ENCODE data around the gene JAM2.
"Not testable (repeated sequence)": the region's sequence is repeated elsewhere in the genome, so short reads cannot be mapped to it uniquely, and the experiment has no call there.

The JAM2 gene

DNA sequence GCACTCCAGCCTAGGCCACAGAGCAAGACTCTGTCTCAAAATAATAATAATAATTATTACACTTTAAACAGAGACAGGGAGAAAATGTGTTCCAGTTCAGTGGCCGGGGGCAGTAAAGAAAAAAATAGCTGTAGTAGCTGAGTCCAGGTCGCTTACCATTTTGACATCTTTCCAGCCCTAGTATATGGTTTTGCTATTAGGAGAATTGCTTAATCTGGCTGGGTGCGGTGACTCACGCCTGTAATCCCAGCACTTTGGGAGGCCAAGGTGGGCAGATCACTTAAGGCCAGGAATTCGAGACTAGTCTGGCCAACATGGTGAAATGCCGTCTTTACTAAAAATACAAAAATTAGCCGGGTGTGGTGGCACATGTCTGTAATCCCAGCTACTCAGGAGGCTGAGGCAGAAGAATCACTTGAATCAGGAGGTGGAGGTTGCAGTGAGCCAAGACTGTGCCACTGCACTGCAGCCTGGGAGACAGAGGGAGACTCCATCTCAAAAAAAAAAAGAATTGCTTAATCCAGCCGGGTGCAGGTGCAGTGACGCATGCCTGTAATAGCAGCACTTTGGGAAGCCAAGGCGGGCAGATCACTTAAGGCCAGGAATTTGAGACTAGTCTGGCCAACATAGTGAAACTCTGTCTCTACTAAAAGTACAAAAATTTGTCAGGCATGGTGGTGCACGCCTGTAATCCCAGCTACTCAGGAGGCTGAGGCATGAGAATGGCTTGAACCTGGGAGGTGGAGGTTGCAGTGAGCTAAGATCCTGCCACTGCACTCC, 13.1 kb upstream of the JAM2 start:
- H2AFZ ChIP-seq (ENCODE audit: low read length, unreplicated experiment); H3K4me3 ChIP-seq (ENCODE audit: low read depth, low read length); H3K27ac ChIP-seq (ENCODE audit: low read depth, low read length); H3K79me2 ChIP-seq (ENCODE audit: control insufficient read depth, insufficient read depth, low read length, unreplicated experiment); H3K36me3 ChIP-seq (ENCODE audit: insufficient read depth, low read length); H3K4me1 ChIP-seq (ENCODE audit: control insufficient read depth, insufficient read depth, low read length, unreplicated experiment): not testable (repeated sequence)
- H3K27me3 ChIP-seq (ENCODE audit: insufficient read depth, low read length) = peaks cover 18% of the 10 kb centered on the region

DNA sequence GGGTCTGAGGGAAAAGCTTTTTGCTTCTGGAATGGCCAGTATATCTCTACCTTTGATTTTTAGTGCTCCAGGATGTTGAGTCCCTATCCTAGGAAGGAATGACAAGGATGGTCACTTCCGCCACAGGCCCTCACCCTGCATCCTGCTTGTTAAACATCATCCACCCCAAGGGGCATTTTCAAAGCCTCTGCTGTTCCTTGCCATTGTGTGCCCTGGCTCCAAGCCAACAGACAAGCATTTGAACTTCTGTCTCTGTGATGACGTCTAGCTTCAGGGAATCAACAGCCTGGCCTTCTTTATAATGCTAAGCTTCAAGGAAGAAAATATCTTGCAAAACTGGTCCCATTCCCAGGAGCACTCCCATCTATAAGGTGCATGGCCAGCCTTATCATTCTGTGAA, 12.3 kb upstream of the JAM2 start:
- H2AFZ ChIP-seq (ENCODE audit: low read length, unreplicated experiment) = no peak overlapping the region
- no peaks in the 10 kb centered on the region for H3K79me2 ChIP-seq (ENCODE audit: control insufficient read depth, insufficient read depth, low read length, unreplicated experiment)
- no peaks in the 10 kb centered on the region for H3K36me3 ChIP-seq (ENCODE audit: insufficient read depth, low read length)
- no peaks in the 10 kb centered on the region for H3K4me1 ChIP-seq (ENCODE audit: control insufficient read depth, insufficient read depth, low read length, unreplicated experiment)
- peaks cover 18% of the 10 kb centered on the region for H3K27me3 ChIP-seq (ENCODE audit: insufficient read depth, low read length)
- no peak overlapping the region for H3K4me3 ChIP-seq (ENCODE audit: low read depth, low read length)
- no peak overlapping the region for H3K27ac ChIP-seq (ENCODE audit: low read depth, low read length)

DNA sequence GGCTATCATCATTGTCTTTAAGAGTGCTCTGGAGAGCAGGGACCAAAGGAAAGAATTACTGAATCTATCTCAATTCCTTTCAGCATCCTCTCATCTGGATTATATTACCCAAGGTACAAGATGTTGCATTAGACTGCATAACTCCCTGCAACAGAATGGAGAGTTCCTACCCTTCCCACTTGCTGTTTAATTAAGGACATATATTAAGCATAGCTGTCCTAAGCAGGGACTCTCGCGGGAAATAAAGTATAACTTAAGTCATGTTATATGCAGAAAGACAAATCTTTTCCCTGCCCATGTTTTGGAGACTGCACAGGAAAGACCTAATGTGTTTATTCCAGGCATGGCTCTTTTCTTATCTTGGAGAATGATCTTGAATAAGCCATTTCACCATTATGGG, 6.8 kb upstream of the JAM2 start:
- H3K36me3 ChIP-seq (ENCODE audit: insufficient read depth, low read length) = no peaks in the 10 kb centered on the region
- H3K4me1 ChIP-seq (ENCODE audit: control insufficient read depth, insufficient read depth, low read length, unreplicated experiment) = no peaks in the 10 kb centered on the region
- peaks cover 29% of the 10 kb centered on the region for H3K27me3 ChIP-seq (ENCODE audit: insufficient read depth, low read length)
- no peaks in the 10 kb centered on the region for H3K79me2 ChIP-seq (ENCODE audit: control insufficient read depth, insufficient read depth, low read length, unreplicated experiment)
- H3K4me3 ChIP-seq (ENCODE audit: low read depth, low read length) = no peak overlapping the region
- H2AFZ ChIP-seq (ENCODE audit: low read length, unreplicated experiment) = no peak overlapping the region
- no peak overlapping the region for H3K27ac ChIP-seq (ENCODE audit: low read depth, low read length)

DNA sequence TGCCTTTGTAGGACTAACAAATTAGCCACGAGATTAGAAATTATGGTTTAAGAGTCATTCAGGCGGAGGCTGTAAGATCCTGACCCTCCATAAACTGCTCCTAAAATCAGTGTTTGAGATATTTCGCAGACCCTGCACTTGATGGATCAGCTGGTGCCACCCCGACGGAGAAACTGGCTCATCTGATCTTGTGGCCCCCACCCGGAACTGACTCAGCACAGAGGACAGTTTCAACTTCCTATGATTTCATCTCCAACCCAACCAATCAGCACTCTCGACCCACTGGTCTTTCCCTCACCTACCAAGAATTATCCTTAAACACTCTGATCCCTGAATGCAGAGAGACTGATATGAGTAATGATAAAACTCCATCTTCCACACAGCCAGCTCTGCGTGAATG, 3.7 kb upstream of the JAM2 start:
- Histone ChIP-seq H3K79me2 (ENCODE audit: control insufficient read depth, insufficient read depth, low read length, unreplicated experiment) (no peaks in the 10 kb centered on the region), H3K27me3 (ENCODE audit: insufficient read depth, low read length) (peaks cover 34% of the 10 kb centered on the region), H3K4me1 (ENCODE audit: control insufficient read depth, insufficient read depth, low read length, unreplicated experiment) (no peaks in the 10 kb centered on the region), H2AFZ (ENCODE audit: low read length, unreplicated experiment) (no peak overlapping the region), H3K36me3 (ENCODE audit: insufficient read depth, low read length) (no peaks in the 10 kb centered on the region), H3K4me3 (ENCODE audit: low read depth, low read length) (no peak overlapping the region), H3K27ac (ENCODE audit: low read depth, low read length) (no peak overlapping the region)

DNA sequence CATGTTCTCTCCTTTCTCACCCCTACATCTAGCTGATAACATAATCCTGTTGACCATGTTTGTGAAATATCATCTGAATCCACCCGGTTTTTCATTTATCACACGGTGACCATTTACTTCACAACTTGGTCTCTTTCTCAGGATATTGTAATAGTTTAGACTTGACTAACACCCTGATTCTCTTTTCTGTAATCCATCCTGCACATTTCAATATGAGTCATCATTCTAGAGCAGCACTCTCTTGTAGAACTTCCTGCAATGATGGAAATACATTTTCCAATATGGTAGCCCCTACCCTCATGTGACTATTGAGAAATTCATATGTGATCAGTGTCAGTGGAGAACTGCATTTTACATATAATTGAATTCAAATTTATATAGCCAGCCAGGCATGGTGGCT, 2.3 kb upstream of the JAM2 start:
- peaks cover 43% of the 10 kb centered on the region for H3K27me3 ChIP-seq (ENCODE audit: insufficient read depth, low read length)
- H3K4me3 ChIP-seq (ENCODE audit: low read depth, low read length) = no peak overlapping the region
- H2AFZ ChIP-seq (ENCODE audit: low read length, unreplicated experiment) = no peak overlapping the region
- H3K4me1 ChIP-seq (ENCODE audit: control insufficient read depth, insufficient read depth, low read length, unreplicated experiment) = no peaks in the 10 kb centered on the region
- no peaks in the 10 kb centered on the region for H3K79me2 ChIP-seq (ENCODE audit: control insufficient read depth, insufficient read depth, low read length, unreplicated experiment)
- H3K27ac ChIP-seq (ENCODE audit: low read depth, low read length) = no peak overlapping the region
- no peaks in the 10 kb centered on the region for H3K36me3 ChIP-seq (ENCODE audit: insufficient read depth, low read length)

DNA sequence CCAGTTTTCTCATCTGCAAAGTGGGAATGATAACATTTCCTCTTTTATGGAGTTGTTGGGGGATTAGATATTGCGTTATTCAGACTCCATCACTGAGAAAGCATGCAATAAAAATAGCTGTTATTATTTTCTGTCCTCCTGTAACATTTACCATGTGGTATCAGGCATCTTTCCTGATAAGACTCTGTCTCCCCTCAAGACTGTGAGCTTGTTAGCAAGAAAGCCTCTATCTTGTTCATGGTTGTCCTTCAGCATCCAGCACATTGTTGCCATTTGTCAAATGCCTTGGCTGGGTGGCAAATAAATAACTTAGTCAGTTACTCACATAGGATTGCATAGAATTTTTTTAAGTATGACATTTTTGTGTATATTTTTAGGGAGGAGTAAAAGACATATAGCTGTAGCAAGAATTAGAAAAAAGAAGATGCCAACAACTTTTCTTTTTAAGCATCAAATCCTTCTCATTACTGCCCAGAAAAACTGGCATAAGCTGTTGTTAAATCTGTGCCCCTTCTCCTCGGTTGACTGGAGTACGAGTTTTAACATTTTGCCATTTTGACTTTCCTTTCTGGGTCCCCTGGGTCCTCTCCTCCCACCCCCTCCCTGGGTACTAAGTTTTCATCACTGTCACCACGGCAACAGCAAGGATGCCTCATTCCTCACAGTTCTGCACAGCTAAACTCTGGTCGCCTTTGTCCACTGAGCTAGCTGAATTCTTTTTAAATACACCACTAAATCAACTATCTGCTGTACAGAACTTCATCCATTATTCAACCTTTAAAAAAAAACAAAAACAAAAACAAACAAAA, 1.0 kb upstream of the JAM2 start:
- no peak overlapping the region for H2AFZ ChIP-seq (ENCODE audit: low read length, unreplicated experiment)
- H3K27ac ChIP-seq (ENCODE audit: low read depth, low read length) = no peak overlapping the region
- no peaks in the 10 kb centered on the region for H3K4me1 ChIP-seq (ENCODE audit: control insufficient read depth, insufficient read depth, low read length, unreplicated experiment)
- no peaks in the 10 kb centered on the region for H3K79me2 ChIP-seq (ENCODE audit: control insufficient read depth, insufficient read depth, low read length, unreplicated experiment)
- H3K36me3 ChIP-seq (ENCODE audit: insufficient read depth, low read length) = no peaks in the 10 kb centered on the region
- peaks cover 50% of the 10 kb centered on the region for H3K27me3 ChIP-seq (ENCODE audit: insufficient read depth, low read length)
- H3K4me3 ChIP-seq (ENCODE audit: low read depth, low read length) = peak overlapping the region; percentile 76

DNA sequence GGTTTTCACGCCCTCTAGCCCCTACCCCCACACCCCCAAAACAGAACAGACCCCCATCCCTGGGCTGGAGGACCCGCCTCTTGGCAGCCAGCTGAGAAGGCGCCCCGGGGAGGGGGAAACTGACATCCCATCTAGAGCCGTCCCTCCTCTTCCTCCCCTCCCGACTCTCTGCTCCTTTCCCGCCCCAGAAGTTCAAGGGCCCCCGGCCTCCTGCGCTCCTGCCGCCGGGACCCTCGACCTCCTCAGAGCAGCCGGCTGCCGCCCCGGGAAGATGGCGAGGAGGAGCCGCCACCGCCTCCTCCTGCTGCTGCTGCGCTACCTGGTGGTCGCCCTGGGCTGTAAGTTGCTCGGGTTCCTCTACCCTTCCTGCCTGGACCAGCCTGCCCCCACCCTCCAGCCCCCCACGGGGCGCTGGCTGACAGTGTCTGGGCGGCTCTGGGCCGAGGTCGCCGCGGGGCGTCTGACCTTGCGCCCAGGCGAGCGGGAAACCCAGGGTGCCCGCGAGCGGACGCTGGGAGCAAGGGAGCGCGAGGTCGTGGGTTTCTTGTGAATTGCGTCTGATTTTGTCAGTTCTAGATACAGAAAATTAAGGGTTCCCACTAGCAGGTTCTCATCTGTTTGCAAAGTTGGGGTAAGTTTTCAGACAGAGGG, 618 bp downstream of the JAM2 start:
- Histone ChIP-seq H3K4me3 (ENCODE audit: low read depth, low read length) (peak overlapping the region; percentile 76), H3K27me3 (ENCODE audit: insufficient read depth, low read length) (peaks cover 42% of the 10 kb centered on the region), H3K27ac (ENCODE audit: low read depth, low read length) (no peak overlapping the region), H3K4me1 (ENCODE audit: control insufficient read depth, insufficient read depth, low read length, unreplicated experiment) (no peaks in the 10 kb centered on the region), H2AFZ (ENCODE audit: low read length, unreplicated experiment) (peak overlapping the region; percentile 90), H3K36me3 (ENCODE audit: insufficient read depth, low read length) (no peaks in the 10 kb centered on the region), H3K79me2 (ENCODE audit: control insufficient read depth, insufficient read depth, low read length, unreplicated experiment) (no peaks in the 10 kb centered on the region)

DNA sequence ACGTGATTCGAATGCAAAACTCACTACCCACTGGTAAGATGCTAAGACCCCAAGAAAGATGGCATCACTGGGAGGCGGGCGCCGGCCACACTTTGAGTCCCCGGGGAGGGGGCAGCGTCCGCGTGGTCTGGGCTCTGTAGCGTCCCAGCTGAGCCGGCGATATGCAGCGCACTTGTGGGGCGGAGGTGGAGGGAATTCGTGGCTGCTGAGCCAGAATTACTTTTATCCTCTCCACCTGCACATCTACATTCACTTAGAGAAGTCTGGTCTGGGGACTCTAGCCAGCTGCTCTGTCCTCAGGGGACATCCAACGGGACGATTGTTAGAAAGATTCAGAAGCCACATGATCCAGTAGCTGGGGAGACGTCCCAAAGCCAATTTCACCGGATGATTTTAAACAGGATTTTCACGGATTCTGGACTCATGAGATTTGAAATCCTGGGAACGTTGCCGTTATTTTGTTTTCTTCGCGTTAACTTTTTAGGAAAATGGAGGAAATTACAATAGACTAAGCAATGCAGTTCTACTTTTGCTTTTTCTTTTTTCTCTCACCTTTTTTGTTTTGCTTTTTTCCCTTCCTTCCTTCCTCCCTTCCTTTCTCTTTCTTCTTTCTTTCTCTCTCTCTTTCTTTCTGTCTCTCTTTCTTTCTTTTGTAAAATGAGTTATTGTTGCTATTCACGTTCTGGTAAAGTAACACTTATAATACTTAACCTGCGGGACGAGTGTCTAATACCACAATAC, 1.3 kb downstream of the JAM2 start:
- Histone ChIP-seq H2AFZ (ENCODE audit: low read length, unreplicated experiment) (peak overlapping the region; percentile 90), H3K27ac (ENCODE audit: low read depth, low read length) (no peak overlapping the region), H3K79me2 (ENCODE audit: control insufficient read depth, insufficient read depth, low read length, unreplicated experiment) (no peaks in the 10 kb centered on the region), H3K27me3 (ENCODE audit: insufficient read depth, low read length) (peaks cover 42% of the 10 kb centered on the region), H3K36me3 (ENCODE audit: insufficient read depth, low read length) (no peaks in the 10 kb centered on the region), H3K4me1 (ENCODE audit: control insufficient read depth, insufficient read depth, low read length, unreplicated experiment) (no peaks in the 10 kb centered on the region), H3K4me3 (ENCODE audit: low read depth, low read length) (peak overlapping the region; percentile 76)

DNA sequence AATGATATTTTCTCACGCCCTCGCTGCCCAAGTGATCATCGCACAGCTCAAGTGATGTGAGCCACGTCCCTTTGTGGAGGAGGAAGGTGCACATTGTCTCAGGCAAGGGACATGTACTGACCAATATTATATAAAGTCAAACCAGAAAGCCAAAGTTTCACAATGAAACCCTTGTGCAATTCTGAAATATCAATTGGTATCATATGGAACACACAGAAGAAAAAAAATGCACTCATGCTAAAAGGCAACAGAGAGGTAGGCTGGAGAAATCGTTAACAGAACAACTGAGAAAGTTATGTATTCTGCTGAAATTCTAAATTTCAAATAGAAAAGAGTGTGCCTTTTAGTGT, 1.9 kb downstream of the JAM2 start:
- Histone ChIP-seq H3K79me2 (ENCODE audit: control insufficient read depth, insufficient read depth, low read length, unreplicated experiment) (no peaks in the 10 kb centered on the region), H2AFZ (ENCODE audit: low read length, unreplicated experiment) (no peak overlapping the region), H3K27me3 (ENCODE audit: insufficient read depth, low read length) (peaks cover 42% of the 10 kb centered on the region), H3K27ac (ENCODE audit: low read depth, low read length) (no peak overlapping the region), H3K36me3 (ENCODE audit: insufficient read depth, low read length) (no peaks in the 10 kb centered on the region), H3K4me1 (ENCODE audit: control insufficient read depth, insufficient read depth, low read length, unreplicated experiment) (no peaks in the 10 kb centered on the region), H3K4me3 (ENCODE audit: low read depth, low read length) (peak overlapping the region; percentile 76)

DNA sequence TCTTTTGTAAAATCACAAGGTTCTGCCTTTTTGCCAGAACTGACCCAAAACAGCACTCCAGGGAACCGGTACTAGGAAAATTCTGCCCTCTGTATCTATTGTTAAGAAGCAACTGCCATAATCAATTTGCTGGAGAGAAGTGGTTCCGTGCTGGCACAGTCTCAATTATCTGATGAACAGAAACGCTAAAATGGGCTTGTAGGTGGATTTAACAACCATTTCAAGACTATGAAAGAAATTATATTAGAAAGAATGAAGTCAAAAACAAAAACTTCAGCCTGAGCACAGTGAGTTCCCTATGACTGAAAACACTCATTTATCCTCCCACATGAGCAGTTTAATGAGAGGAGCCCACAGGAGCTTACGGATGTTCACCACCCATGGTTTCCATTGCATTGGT, 4.4 kb downstream of the JAM2 start:
- Histone ChIP-seq H3K79me2 (ENCODE audit: control insufficient read depth, insufficient read depth, low read length, unreplicated experiment) (no peaks in the 10 kb centered on the region), H3K36me3 (ENCODE audit: insufficient read depth, low read length) (no peaks in the 10 kb centered on the region), H3K27me3 (ENCODE audit: insufficient read depth, low read length) (peaks cover 35% of the 10 kb centered on the region), H2AFZ (ENCODE audit: low read length, unreplicated experiment) (no peak overlapping the region), H3K27ac (ENCODE audit: low read depth, low read length) (no peak overlapping the region), H3K4me3 (ENCODE audit: low read depth, low read length) (no peak overlapping the region), H3K4me1 (ENCODE audit: control insufficient read depth, insufficient read depth, low read length, unreplicated experiment) (no peaks in the 10 kb centered on the region)
